ENCODE data around the gene TTC28.

TTC28 gene

GRCh38 chr22:28594076-28594796, 85.4 kb downstream of the TTC28 start:
- H3K9ac ChIP-seq (ENCODE audit: low read length): peak overlapping the region; percentile 45
- no peak overlapping the region for H3K4me3 ChIP-seq (ENCODE audit: insufficient read depth in 1 of 2, low read depth in 1 of 2, low read length in 2 of 2)
- H3K79me1 ChIP-seq (replicated peaks; ENCODE audit: low read length, poor library complexity, severe bottlenecking): no peaks in the 10 kb centered on the region
- no peaks in the 10 kb centered on the region for H3K9me3 ChIP-seq (ENCODE audit: control insufficient read depth, low read length)
- H2AK5ac ChIP-seq (ENCODE audit: low read length, severe bottlenecking): no peak overlapping the region
- peaks cover 3% of the 10 kb centered on the region for H3K4me1 ChIP-seq (ENCODE audit: control insufficient read depth, insufficient read depth, low read depth, low read length)
- H2BK120ac ChIP-seq (ENCODE audit: low read depth, low read length): no peak overlapping the region
- H3K4me2 ChIP-seq (ENCODE audit: low read length, poor library complexity, severe bottlenecking): no peak overlapping the region
- no peak overlapping the region for H3K27ac ChIP-seq (ENCODE audit: low read length, poor library complexity, severe bottlenecking)
- no peak overlapping the region for H3K14ac ChIP-seq (ENCODE audit: low read length in 2 of 2)
- H3K4ac ChIP-seq (ENCODE audit: low read depth in 1 of 2, low read length in 2 of 2): no peak overlapping the region
- peak; percentile 22 for DNase-seq
- H3K18ac ChIP-seq (ENCODE audit: low read depth in 1 of 2, low read length in 2 of 2): no peak overlapping the region
- no peak overlapping the region for H3K23ac ChIP-seq (ENCODE audit: low read length in 2 of 2)
- H3K27me3 ChIP-seq (ENCODE audit: control insufficient read depth in 1 of 2, insufficient read depth in 1 of 2, low read length in 2 of 2): no peaks in the 10 kb centered on the region
- no peak overlapping the region for H4K8ac ChIP-seq (ENCODE audit: low read length)
- no peak overlapping the region for H2BK12ac ChIP-seq (ENCODE audit: low read length in 2 of 2)
- H2BK15ac ChIP-seq (ENCODE audit: low read depth, poor library complexity, severe bottlenecking): no peak overlapping the region
- no CpG with 5 or more reads among the region's 2 CpGs for WGBS
- H3K36me3 ChIP-seq (ENCODE audit: control insufficient read depth in 1 of 2, insufficient read depth in 2 of 2, low read depth in 1 of 2, low read length in 2 of 2): no peaks in the 10 kb centered on the region
- no peak overlapping the region for H2BK5ac ChIP-seq (ENCODE audit: low read depth, low read length, poor library complexity, severe bottlenecking)
- H4K91ac ChIP-seq (ENCODE audit: low read length): no peak overlapping the region
- H2AFZ ChIP-seq (ENCODE audit: low read depth, low read length): no peak overlapping the region

- H2BK15ac ChIP-seq (ENCODE audit: low read depth, poor library complexity, severe bottlenecking): no peak overlapping the region
- WGBS: 98% methylated on average over 3 of the region's 3 CpGs
Measured at GRCh38 chr22:28593299-28593698, 86.3 kb downstream of the TTC28 start.

GRCh38 chr22:28589102-28589750, 90.4 kb downstream of the TTC28 start:
- Histone ChIP-seq H3K9me3 (ENCODE audit: control insufficient read depth, low read length) (no peaks in the 10 kb centered on the region), H2BK120ac (ENCODE audit: low read depth, low read length) (no peak overlapping the region), H3K27ac (ENCODE audit: low read length, poor library complexity, severe bottlenecking) (no peak overlapping the region), H3K14ac (ENCODE audit: low read length in 2 of 2) (no peak overlapping the region), H3K23ac (ENCODE audit: low read length in 2 of 2) (no peak overlapping the region), H3K4me1 (ENCODE audit: control insufficient read depth, insufficient read depth, low read depth, low read length) (no peaks in the 10 kb centered on the region), H4K8ac (ENCODE audit: low read length) (no peak overlapping the region), H3K4me2 (ENCODE audit: low read length, poor library complexity, severe bottlenecking) (no peak overlapping the region), H2AK5ac (ENCODE audit: low read length, severe bottlenecking) (no peak overlapping the region), H3K4ac (ENCODE audit: low read depth in 1 of 2, low read length in 2 of 2) (no peak overlapping the region), H2BK12ac (ENCODE audit: low read length in 2 of 2) (no peak overlapping the region), H3K18ac (ENCODE audit: low read depth in 1 of 2, low read length in 2 of 2) (no peak overlapping the region), H3K79me1 (replicated peaks; ENCODE audit: low read length, poor library complexity, severe bottlenecking) (peaks cover 4% of the 10 kb centered on the region), H2BK5ac (ENCODE audit: low read depth, low read length, poor library complexity, severe bottlenecking) (no peak overlapping the region), H3K4me3 (ENCODE audit: insufficient read depth in 1 of 2, low read depth in 1 of 2, low read length in 2 of 2) (no peak overlapping the region), H4K91ac (ENCODE audit: low read length) (no peak overlapping the region), H2BK15ac (ENCODE audit: low read depth, poor library complexity, severe bottlenecking) (no peak overlapping the region), H3K9ac (ENCODE audit: low read length) (no peak overlapping the region), H3K27me3 (ENCODE audit: control insufficient read depth in 1 of 2, insufficient read depth in 1 of 2, low read length in 2 of 2) (no peaks in the 10 kb centered on the region), H2AFZ (ENCODE audit: low read depth, low read length) (no peak overlapping the region), H3K36me3 (ENCODE audit: control insufficient read depth in 1 of 2, insufficient read depth in 2 of 2, low read depth in 1 of 2, low read length in 2 of 2) (no peaks in the 10 kb centered on the region)
- no peak for DNase-seq
- 94% methylated on average over 2 of the region's 2 CpGs for WGBS

More at GRCh38 chr22:28593299-28593698, 86.3 kb downstream of the TTC28 start:
- Histone ChIP-seq H3K9me3 (ENCODE audit: control insufficient read depth, low read length) (no peaks in the 10 kb centered on the region), H3K23ac (ENCODE audit: low read length in 2 of 2) (no peak overlapping the region), H2BK12ac (ENCODE audit: low read length in 2 of 2) (no peak overlapping the region), H3K4me1 (ENCODE audit: control insufficient read depth, insufficient read depth, low read depth, low read length) (peaks cover 3% of the 10 kb centered on the region), H3K18ac (ENCODE audit: low read depth in 1 of 2, low read length in 2 of 2) (no peak overlapping the region), H3K4ac (ENCODE audit: low read depth in 1 of 2, low read length in 2 of 2) (no peak overlapping the region), H3K27ac (ENCODE audit: low read length, poor library complexity, severe bottlenecking) (no peak overlapping the region), H3K14ac (ENCODE audit: low read length in 2 of 2) (no peak overlapping the region), H3K27me3 (ENCODE audit: control insufficient read depth in 1 of 2, insufficient read depth in 1 of 2, low read length in 2 of 2) (no peaks in the 10 kb centered on the region), H3K36me3 (ENCODE audit: control insufficient read depth in 1 of 2, insufficient read depth in 2 of 2, low read depth in 1 of 2, low read length in 2 of 2) (no peaks in the 10 kb centered on the region), H4K91ac (ENCODE audit: low read length) (no peak overlapping the region), H3K4me2 (ENCODE audit: low read length, poor library complexity, severe bottlenecking) (no peak overlapping the region), H2BK5ac (ENCODE audit: low read depth, low read length, poor library complexity, severe bottlenecking) (no peak overlapping the region), H2AK5ac (ENCODE audit: low read length, severe bottlenecking) (no peak overlapping the region), H3K79me1 (replicated peaks; ENCODE audit: low read length, poor library complexity, severe bottlenecking) (no peaks in the 10 kb centered on the region), H3K4me3 (ENCODE audit: insufficient read depth in 1 of 2, low read depth in 1 of 2, low read length in 2 of 2) (no peak overlapping the region), H2BK120ac (ENCODE audit: low read depth, low read length) (no peak overlapping the region), H3K9ac (ENCODE audit: low read length) (no peak overlapping the region), H2AFZ (ENCODE audit: low read depth, low read length) (no peak overlapping the region), H4K8ac (ENCODE audit: low read length) (no peak overlapping the region)
- DNase-seq: no peak

- Histone ChIP-seq H3K4me2 (ENCODE audit: low read length, poor library complexity, severe bottlenecking) (no peak overlapping the region), H2BK120ac (ENCODE audit: low read depth, low read length) (no peak overlapping the region), H4K91ac (ENCODE audit: low read length) (peak overlapping the region; percentile 68), H3K9me3 (ENCODE audit: control insufficient read depth, low read length) (no peaks in the 10 kb centered on the region), H3K9ac (ENCODE audit: low read length) (no peak overlapping the region), H3K18ac (ENCODE audit: low read depth in 1 of 2, low read length in 2 of 2) (peak overlapping the region in 1 of 2 experiments; percentile 34), H2BK5ac (ENCODE audit: low read depth, low read length, poor library complexity, severe bottlenecking) (no peak overlapping the region), H2BK12ac (ENCODE audit: low read length in 2 of 2) (no peak overlapping the region), H4K8ac (ENCODE audit: low read length) (no peak overlapping the region), H3K27me3 (ENCODE audit: control insufficient read depth in 1 of 2, insufficient read depth in 1 of 2, low read length in 2 of 2) (no peaks in the 10 kb centered on the region), H3K4ac (ENCODE audit: low read depth in 1 of 2, low read length in 2 of 2) (no peak overlapping the region), H3K23ac (ENCODE audit: low read length in 2 of 2) (no peak overlapping the region), H3K27ac (ENCODE audit: low read length, poor library complexity, severe bottlenecking) (no peak overlapping the region), H3K36me3 (ENCODE audit: control insufficient read depth in 1 of 2, insufficient read depth in 2 of 2, low read depth in 1 of 2, low read length in 2 of 2) (no peaks in the 10 kb centered on the region), H3K14ac (ENCODE audit: low read length in 2 of 2) (peak overlapping the region in 1 of 2 experiments; percentile 41), H3K4me3 (ENCODE audit: insufficient read depth in 1 of 2, low read depth in 1 of 2, low read length in 2 of 2) (no peak overlapping the region), H2AFZ (ENCODE audit: low read depth, low read length) (no peak overlapping the region), H3K79me1 (replicated peaks; ENCODE audit: low read length, poor library complexity, severe bottlenecking) (peaks cover 6% of the 10 kb centered on the region), H2BK15ac (ENCODE audit: low read depth, poor library complexity, severe bottlenecking) (no peak overlapping the region), H3K4me1 (ENCODE audit: control insufficient read depth, insufficient read depth, low read depth, low read length) (no peaks in the 10 kb centered on the region), H2AK5ac (ENCODE audit: low read length, severe bottlenecking) (no peak overlapping the region)
- DNase-seq: no peak
- 90% methylated on average over 11 of the region's 11 CpGs for WGBS
Measured at GRCh38 chr22:28585324-28585723, 94.3 kb downstream of the TTC28 start.
